Stimulated activated CD8-positive, alpha-beta memory T cell treated with anti-CD3 and anti-CD28 coated beads, Interleukin-2, amount 100 ng/mL, for 1 hour (primary cell): Measurements from ENCODE around the gene KCNA5.

Experiments used
- DNase-seq, 2 donors: peaks; one replicate each; pipeline ENCODE4 v3.0.0-alpha.2; 2020; ENCODE audit warnings: low read depth in 2 of 2

Gene KCNA5

DNA sequence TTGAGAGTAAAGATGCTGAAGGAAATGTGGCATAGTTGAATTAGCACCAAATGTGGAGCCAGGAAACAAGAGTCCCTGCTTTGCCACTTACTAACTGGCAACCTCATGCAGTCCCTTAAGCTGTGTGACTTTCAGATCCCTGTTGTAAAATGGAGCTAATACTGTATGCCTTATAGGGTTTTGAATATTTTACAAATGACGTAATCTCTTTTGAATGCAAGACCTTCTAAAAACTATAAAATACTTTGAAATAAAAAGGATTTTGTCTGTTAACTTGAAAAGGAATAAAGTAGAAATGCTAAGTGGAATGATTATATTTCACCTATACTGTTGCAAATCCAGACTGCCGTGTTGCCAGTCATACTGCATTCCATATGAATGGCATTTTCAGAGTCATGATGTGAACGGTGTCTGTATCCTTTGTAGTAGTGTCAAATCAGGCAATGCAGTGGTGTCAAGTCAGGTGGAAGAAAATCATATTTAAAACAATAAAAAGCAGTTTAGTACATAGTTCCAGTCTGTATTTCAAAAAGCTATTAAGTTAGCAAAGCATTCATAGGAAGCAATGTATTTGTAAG, 21.3 kb downstream of the KCNA5 start:
- DNase-seq: no peak

GRCh38 chr12:5066251-5066650, 22.6 kb downstream of the KCNA5 start:
- no peak for DNase-seq

DNA sequence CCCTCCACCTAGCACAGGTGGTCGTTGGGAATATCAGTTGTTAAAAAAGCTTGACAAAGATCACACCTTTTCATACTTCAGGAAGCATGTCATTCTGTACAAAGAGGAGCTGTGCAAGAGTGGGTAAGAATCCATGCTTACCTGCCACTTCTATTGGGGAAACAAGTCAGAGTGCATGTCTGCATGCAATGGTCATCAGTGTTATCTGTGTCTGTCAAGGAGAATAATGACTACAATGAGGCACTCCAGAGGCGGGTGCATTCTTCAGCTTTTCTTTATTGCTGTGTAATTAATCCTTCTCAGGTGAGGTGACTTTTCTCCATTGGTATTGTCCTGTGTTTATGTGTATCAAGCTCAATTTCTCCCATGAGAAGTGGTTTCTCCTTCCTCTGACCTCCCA, 24.4 kb downstream of the KCNA5 start:
- no peak for DNase-seq

GRCh38 chr12:5068619-5069018, 24.9 kb downstream of the KCNA5 start:
- DNase-seq: no peak

DNA sequence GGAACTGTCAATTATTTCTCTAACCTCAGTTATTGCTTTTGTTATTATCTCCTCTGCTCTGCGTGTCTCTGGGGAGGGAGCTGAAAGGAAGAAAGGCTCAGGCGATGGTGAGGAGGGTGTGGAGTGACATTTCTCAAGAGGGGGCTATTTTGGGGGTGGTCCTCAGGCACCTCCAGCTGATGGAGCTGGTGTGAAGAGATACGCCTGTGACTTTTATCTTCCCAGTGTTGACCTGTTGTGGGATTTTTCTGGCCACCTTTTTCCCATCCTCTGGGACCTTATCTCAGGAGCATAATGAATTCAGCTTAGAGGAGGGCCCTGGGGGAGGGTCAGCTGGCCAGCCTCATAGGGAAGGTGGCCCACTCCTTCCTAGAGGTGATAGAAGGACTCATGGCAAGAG, 26.4 kb downstream of the KCNA5 start:
- DNase-seq: no peak

DNA sequence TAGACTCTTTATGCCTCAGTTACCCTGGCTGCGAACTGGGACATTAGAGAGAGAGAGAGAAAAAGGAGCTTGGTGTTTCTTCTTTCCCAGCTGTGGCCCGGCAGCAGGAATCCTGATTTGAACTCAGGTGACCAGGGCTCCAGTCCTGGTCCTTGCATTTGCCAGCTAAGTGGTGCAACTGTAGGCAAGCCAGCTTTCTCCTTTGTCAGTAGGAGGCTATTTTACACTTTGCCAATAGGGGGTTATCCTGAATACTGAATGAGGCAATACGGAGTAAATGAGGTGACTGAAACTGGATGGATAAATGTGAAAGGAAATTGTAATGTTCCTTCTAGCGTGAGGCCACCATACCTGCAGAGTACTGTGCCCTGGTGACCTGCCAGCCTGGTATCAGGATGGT, 27.8 kb downstream of the KCNA5 start:
- DNase-seq: no peak

DNA sequence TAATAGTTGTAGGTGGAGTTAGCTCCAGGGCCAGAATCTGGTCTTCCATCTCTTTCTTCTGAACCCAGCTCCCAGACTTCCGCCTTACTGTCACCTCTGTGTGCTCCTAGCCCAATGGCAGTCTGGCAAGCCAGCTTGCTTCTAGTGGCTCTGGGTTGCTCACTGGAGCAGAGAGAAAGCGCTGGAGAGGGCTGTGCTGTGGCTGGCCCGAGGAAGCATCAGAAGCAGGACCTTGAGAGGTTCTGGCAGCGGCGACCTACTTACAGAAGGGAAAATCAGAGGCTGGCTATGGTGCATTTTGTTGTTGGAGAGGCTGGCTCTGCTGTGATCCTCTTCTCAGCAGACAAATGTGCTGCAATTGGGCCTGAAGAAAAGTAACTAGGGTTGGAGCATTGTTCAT, 28.6 kb downstream of the KCNA5 start:
- no peak for DNase-seq

DNA sequence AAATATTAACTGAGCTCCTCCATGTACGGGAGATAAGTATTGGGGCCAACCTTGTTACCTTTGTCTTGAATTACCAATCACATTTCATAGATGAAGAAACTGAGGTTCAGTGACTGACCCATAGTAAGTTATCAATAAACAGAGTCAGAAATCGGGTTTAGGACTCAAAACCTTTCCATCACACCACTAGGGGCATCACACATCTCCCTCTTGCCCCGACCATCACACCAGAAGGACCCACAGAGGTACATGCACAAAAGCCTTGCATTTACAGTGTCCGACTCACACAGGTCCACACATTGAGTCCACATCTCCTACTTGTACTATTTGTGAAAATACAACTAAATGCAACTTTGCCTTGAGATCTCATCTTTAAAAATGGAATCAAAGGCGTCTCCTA, 29.4 kb downstream of the KCNA5 start:
- no peak for DNase-seq

DNA sequence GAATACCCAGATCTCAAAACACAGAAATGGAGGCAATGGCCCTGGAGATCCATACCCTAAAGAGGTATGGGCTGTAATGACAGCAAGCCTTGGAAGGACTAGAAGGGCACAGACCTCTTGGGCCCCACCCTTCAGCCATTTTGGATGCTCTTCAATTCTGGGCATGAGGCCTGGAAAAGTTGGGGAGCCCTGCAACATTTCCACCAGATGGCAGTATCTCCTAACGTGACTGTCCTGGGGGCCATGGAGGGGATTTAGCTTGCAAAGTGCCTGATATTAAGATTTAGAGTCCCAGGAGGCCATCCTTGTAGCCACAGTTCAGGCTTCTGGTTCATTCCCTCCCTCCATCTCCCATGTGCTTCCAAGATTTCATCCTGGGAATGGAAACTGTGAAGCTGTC, 30.2 kb downstream of the KCNA5 start:
- DNase-seq: no peak

DNA sequence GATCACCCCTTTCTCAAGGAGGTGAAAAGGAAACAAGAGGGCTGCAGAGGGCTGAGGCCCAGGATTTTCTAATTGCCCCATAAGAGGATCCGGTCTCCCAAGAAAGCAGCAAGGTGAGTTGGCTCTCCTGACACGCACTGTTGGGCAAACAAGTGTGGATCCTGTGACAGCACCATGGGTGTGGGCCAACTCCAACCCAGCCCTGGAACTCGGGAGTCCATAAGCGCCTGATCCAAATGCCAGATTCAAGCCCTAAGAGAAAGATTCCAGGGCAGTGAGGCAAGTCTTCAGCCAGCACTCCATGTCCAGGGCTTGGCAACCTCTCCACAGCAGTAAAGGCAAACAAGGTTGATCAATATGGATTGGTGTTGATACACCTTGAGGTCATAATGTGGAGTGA, 33.1 kb downstream of the KCNA5 start:
- no peak for DNase-seq

GRCh38 chr12:5078423-5078822, 34.7 kb downstream of the KCNA5 start:
- DNase-seq: no peak

GRCh38 chr12:5081016-5081415, 37.3 kb downstream of the KCNA5 start:
- DNase-seq: no peak

DNA sequence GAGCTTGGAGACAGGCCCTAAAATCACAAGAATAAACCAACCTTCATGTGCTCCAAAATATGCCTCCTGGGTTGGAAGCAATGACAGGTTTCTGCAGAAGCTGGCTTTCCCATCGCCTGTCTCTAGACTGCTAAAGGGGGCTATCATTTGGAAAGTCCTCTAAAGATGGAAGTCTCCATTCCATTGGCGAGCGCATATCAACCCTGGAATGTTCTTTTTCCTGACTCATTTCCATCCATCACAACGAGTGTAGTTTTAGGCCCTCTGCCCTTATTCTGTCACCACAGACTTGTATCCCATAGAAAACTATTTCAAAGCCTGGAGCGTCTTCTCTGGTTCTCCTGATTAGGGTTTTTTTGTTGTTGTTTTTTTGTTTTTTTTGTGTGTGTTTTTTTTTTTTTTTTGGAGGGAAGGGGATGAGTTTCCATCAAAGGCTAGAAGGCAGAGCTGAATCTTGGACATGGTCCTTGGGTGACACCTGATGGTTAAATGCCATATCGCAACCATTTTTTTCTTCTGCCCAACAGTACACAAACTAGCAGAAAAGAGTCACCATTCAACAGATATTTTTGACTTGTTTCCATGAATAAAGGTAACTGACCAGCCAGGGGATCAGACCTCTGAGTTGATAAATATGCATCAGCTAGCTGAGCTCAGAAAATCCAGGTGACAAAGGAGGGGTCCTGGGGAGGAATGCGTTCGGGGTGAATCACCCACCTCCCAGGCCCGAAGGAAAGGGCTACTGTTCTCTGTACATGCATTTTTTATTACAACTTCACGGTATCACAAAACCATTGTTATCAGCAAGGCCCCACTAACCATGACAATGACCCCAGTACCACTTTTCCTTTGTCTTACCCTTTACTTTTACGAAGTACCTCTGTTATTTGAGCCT, 40.5 kb downstream of the KCNA5 start:
- DNase-seq: no peak

DNA sequence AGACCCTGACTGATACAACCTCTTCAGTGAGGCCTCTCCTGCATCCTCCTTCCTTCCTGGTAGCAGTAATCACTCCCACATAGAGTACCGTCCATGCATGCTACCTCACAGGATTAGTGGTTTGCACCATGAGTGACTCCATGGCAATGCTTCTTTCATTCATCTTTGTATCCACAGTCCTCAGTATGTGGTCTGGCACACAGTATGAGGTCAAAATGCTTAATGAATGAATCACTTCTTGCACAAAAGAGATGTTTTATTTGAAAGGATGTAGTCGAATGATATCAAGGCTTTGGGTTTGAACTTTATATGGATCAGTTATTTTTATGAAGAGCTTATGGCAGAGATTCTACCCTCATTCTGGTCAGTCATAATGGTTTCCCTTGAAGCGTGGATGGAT, 42.2 kb downstream of the KCNA5 start:
- DNase-seq: no peak

DNA sequence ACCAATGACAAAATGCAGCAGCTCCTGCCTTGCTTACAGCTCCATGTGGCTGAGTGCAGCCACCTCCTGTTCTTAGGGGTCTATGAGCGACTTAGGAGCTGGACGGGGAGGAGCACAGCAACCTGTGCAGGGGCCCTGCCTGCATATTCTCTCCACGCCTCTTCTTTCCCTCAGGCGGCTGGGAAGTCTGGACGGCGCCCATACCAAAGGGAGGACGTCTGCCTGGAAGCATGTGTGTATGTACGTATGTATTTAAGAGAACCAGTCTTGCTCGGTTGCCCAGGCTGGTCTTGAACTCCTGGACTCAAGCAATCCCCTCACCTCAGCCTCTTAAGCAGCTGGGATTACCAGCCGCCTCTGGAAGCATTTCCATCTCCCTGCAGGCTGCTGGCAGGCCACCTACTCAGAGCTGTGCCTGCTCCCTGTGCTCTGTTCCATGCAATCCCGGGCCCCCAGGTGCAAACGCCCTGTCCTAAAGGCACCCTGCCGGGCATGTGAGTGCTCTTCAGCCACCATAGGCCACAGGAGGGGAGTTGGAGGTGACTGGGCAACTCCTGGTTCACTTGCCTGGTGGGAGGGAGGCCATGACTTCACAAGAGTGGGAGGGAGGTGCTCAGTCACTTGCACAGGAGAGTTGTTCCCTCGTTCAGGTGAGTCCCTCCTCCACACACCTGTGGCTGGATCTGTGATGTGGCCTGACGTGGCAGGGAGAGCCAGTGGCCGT, 44.3 kb downstream of the KCNA5 start:
- DNase-seq: no peak

GRCh38 chr12:5088586-5089264, 45.0 kb downstream of the KCNA5 start:
- DNase-seq: no peak

DNA sequence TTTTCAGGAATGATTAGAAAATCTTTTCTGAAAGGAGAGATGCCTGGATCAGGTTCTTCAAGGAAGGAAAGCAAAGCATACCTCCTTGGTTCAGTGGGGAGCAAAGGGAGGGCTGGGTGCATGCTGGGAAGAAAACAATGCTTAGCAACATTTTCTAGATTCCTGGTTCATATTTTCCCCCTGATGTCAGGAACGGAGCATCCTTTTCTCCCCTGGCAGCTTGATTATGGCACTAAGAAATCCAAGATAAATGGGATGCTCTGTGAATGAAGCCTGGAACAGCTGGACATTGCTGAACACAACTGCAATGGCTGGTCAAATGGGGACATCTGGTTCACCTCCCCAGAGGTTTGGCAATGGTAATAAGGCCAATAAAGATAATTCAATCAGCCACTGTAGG, 50.9 kb downstream of the KCNA5 start:
- no peak for DNase-seq

GRCh38 chr12:5094986-5095385, 51.3 kb downstream of the KCNA5 start:
- DNase-seq: no peak
